Measurements from ENCODE around the gene GDNF. TPM values are rescaled to one million over a fixed set of nuclear protein-coding genes. Genes with fewer than 3 reads are reported as not detected.
"Not testable (repeated sequence)": the region's sequence is repeated elsewhere in the genome, so short reads cannot be mapped to it uniquely, and the experiment has no call there.

The GDNF gene
- total and polyA plus RNA-seq, 2 donors (not counting 1 experiment from before 2014, with no cell fraction given), result not detected

- Histone ChIP-seq H3K79me2 (ENCODE audit: control insufficient read depth, insufficient read depth, low read length) (no peaks in the 10 kb centered on the region), H3K4me3 (ENCODE audit: control extremely low read depth in 1 of 5, extremely low read depth in 1 of 5, insufficient read depth in 1 of 5, low read depth in 2 of 5, low read length in 4 of 5) (no peak overlapping the region), H4K20me1 (ENCODE audit: control insufficient read depth, insufficient read depth, low read length, poor library complexity, severe bottlenecking) (no peaks in the 10 kb centered on the region), H3K9ac (ENCODE audit: low read length) (no peak overlapping the region), H3K4me1 (ENCODE audit: control insufficient read depth in 2 of 2, insufficient read depth in 2 of 2, low read length in 2 of 2) (no peaks in the 10 kb centered on the region), H3K27ac (ENCODE audit: low read length in 2 of 2) (no peak overlapping the region), H2AFZ (ENCODE audit: insufficient read depth, low read depth, low read length, poor library complexity, severe bottlenecking) (no peak overlapping the region), H3K4me2 (replicated peaks; ENCODE audit: low read depth, low read length, poor library complexity, severe bottlenecking) (no peak overlapping the region), H3K36me3 (replicated peaks in 1 of 2; ENCODE audit: control extremely low read depth in 1 of 2, control insufficient read depth in 1 of 2, extremely low read depth in 1 of 2, insufficient read depth in 2 of 2, low read length in 1 of 2) (no peaks in the 10 kb centered on the region), H3K27me3 (replicated peaks in 1 of 4; ENCODE audit: control extremely low read depth in 1 of 4, control insufficient read depth in 3 of 4, insufficient read depth in 4 of 4, low read length in 3 of 4) (peaks cover 0 to 5% (median under 1%) of the 10 kb centered on the region in 4 experiments), H3K9me3 (ENCODE audit: control extremely low read depth in 1 of 3, control insufficient read depth in 2 of 3, insufficient read depth in 1 of 3, low read length in 2 of 3) (peaks cover 0 to 12% (median 0%) of the 10 kb centered on the region in 3 donors)
- DNase-seq (no peak), ATAC-seq (ENCODE audit: low read depth) (no peak)
- intact Hi-C loops (cut with micrococcal nuclease), result no loop called here
- TF ChIP-seq CTCF (IDR thresholded peaks at IDR 0.05), result no peak
- no peak for TF ChIP-seq EZH2 (IDR thresholded peaks at IDR 0.05; ENCODE audit: borderline replicate concordance, insufficient read depth, low read depth, low read length, poor library complexity, severe bottlenecking)
- Mint-ChIP-seq H3K27me3 (peaks cover 17% of the 10 kb centered on the region), H3K9me3 (ENCODE audit: insufficient read depth) (peaks cover 3% of the 10 kb centered on the region), H3K4me1 (no peaks in the 10 kb centered on the region), H3K27ac (no peak overlapping the region), H3K4me3 (no peak overlapping the region)
- WGBS (ENCODE audit: insufficient coverage), result no CpG with 5 or more reads among the region's 2 CpGs
- POLR2A ChIA-PET, result no interaction called here
- CTCF ChIA-PET, result no interaction called here
Measured at GRCh38 chr5:37869216-37869615, 29.4 kb upstream of the GDNF start.

- no peak overlapping the region for H2AFZ ChIP-seq (ENCODE audit: insufficient read depth, low read depth, low read length, poor library complexity, severe bottlenecking)
- ChIA-PET POLR2A (no interaction called here), CTCF (no interaction called here)
- DNase-seq, result no peak
- H3K4me3 ChIP-seq (ENCODE audit: control extremely low read depth in 1 of 5, extremely low read depth in 1 of 5, insufficient read depth in 1 of 5, low read depth in 2 of 5, low read length in 4 of 5), result no peak overlapping the region
- H3K27me3 ChIP-seq (replicated peaks in 1 of 4; ENCODE audit: control extremely low read depth in 1 of 4, control insufficient read depth in 3 of 4, insufficient read depth in 4 of 4, low read length in 3 of 4), result peaks cover 0 to 5% (median 2%) of the 10 kb centered on the region in 4 experiments
- TF ChIP-seq CTCF (IDR thresholded peaks at IDR 0.05) (no peak), EZH2 (IDR thresholded peaks at IDR 0.05; ENCODE audit: borderline replicate concordance, insufficient read depth, low read depth, low read length, poor library complexity, severe bottlenecking) (no peak)
- H4K20me1 ChIP-seq (ENCODE audit: control insufficient read depth, insufficient read depth, low read length, poor library complexity, severe bottlenecking), result no peaks in the 10 kb centered on the region
- H3K4me2 ChIP-seq (replicated peaks; ENCODE audit: low read depth, low read length, poor library complexity, severe bottlenecking), result no peak overlapping the region
- intact Hi-C loops (cut with micrococcal nuclease), result no loop called here
- Mint-ChIP-seq H3K4me3 (no peak overlapping the region), H3K27ac (no peak overlapping the region), H3K9me3 (ENCODE audit: insufficient read depth) (peaks cover 3% of the 10 kb centered on the region), H3K4me1 (no peaks in the 10 kb centered on the region), H3K27me3 (peaks cover 18% of the 10 kb centered on the region)
- H3K79me2 ChIP-seq (ENCODE audit: control insufficient read depth, insufficient read depth, low read length), result no peaks in the 10 kb centered on the region
- no peaks in the 10 kb centered on the region for H3K36me3 ChIP-seq (replicated peaks in 1 of 2; ENCODE audit: control extremely low read depth in 1 of 2, control insufficient read depth in 1 of 2, extremely low read depth in 1 of 2, insufficient read depth in 2 of 2, low read length in 1 of 2)
- H3K9ac ChIP-seq (ENCODE audit: low read length), result no peak overlapping the region
- H3K27ac ChIP-seq (ENCODE audit: low read length in 2 of 2), result no peak overlapping the region
- no peak for ATAC-seq (ENCODE audit: low read depth)
- peaks cover 0 to 12% (median 0%) of the 10 kb centered on the region in 3 donors for H3K9me3 ChIP-seq (ENCODE audit: control extremely low read depth in 1 of 3, control insufficient read depth in 2 of 3, insufficient read depth in 1 of 3, low read length in 2 of 3)
- no peaks in the 10 kb centered on the region for H3K4me1 ChIP-seq (ENCODE audit: control insufficient read depth in 2 of 2, insufficient read depth in 2 of 2, low read length in 2 of 2)
- 81% methylated on average over 3 of the region's 3 CpGs for WGBS (ENCODE audit: insufficient coverage)
Measured at GRCh38 chr5:37867654-37868053, 27.8 kb upstream of the GDNF start.

- H3K4me2 ChIP-seq (replicated peaks; ENCODE audit: low read depth, low read length, poor library complexity, severe bottlenecking); CTCF ChIA-PET; POLR2A ChIA-PET; H3K4me1 Mint-ChIP-seq; H3K36me3 ChIP-seq (replicated peaks in 1 of 2; ENCODE audit: control extremely low read depth in 1 of 2, control insufficient read depth in 1 of 2, extremely low read depth in 1 of 2, insufficient read depth in 2 of 2, low read length in 1 of 2); intact Hi-C loops (cut with micrococcal nuclease); H3K27me3 Mint-ChIP-seq; H3K9me3 Mint-ChIP-seq (ENCODE audit: insufficient read depth); H3K27ac Mint-ChIP-seq; H3K79me2 ChIP-seq (ENCODE audit: control insufficient read depth, insufficient read depth, low read length); H3K4me1 ChIP-seq (ENCODE audit: control insufficient read depth in 2 of 2, insufficient read depth in 2 of 2, low read length in 2 of 2); H3K9ac ChIP-seq (ENCODE audit: low read length); H2AFZ ChIP-seq (ENCODE audit: insufficient read depth, low read depth, low read length, poor library complexity, severe bottlenecking); H3K4me3 Mint-ChIP-seq; H4K20me1 ChIP-seq (ENCODE audit: control insufficient read depth, insufficient read depth, low read length, poor library complexity, severe bottlenecking); H3K9me3 ChIP-seq (ENCODE audit: control extremely low read depth in 1 of 3, control insufficient read depth in 2 of 3, insufficient read depth in 1 of 3, low read length in 2 of 3); DNase-seq; ATAC-seq (ENCODE audit: low read depth); H3K4me3 ChIP-seq (ENCODE audit: control extremely low read depth in 1 of 5, extremely low read depth in 1 of 5, insufficient read depth in 1 of 5, low read depth in 2 of 5, low read length in 4 of 5); H3K27ac ChIP-seq (ENCODE audit: low read length in 2 of 2): not testable (repeated sequence)
- peaks cover 0 to 10% (median 2%) of the 10 kb centered on the region in 4 experiments for H3K27me3 ChIP-seq (replicated peaks in 1 of 4; ENCODE audit: control extremely low read depth in 1 of 4, control insufficient read depth in 3 of 4, insufficient read depth in 4 of 4, low read length in 3 of 4)
- no CpG with 5 or more reads among the region's 1 CpG for WGBS (ENCODE audit: insufficient coverage)
Measured at GRCh38 chr5:37862907-37863306, 23.1 kb upstream of the GDNF start.
